ENCODE data around the gene MLANA.

GRCh38 chr9:5893591-5894236, 3.0 kb downstream of the MLANA start:
- TF ChIP-seq POLR2AphosphoS5 (IDR thresholded peaks at IDR 0.05; ENCODE audit: low read depth, low read length) (no peak), POLR2A (IDR thresholded peaks at IDR 0.05; ENCODE audit: low read depth, low read length) (no peak), TAF1 (IDR thresholded peaks at IDR 0.05; ENCODE audit: low read depth, low read length) (no peak), SPI1 (IDR thresholded peaks at IDR 0.05; ENCODE audit: low read depth, low read length) (no peak)

All from GM12891 (cell line).